ENCODE measurements around the gene MTFR2. TPM values are rescaled to one million over a fixed set of nuclear protein-coding genes. Genes with fewer than 3 reads are reported as not detected.

Gene MTFR2
- polyA plus RNA-seq, 1 experiment, result 5.5 TPM

GRCh38 chr6:136188486-136188885, 61.6 kb downstream of the MTFR2 start:
- CTCF ChIA-PET, result interaction anchor here (1.1 to 2.2 kb wide), 2 partner anchors 19 to 38 kb away, joined by 3 to 4 read pairs; no protein-coding TSS in a partner anchor
- H3K36me3 ChIP-seq (ENCODE audit: control insufficient read depth, insufficient read depth, low read length), result no peaks in the 10 kb centered on the region
- no peak for DNase-seq (ENCODE audit: low read depth)
- no peaks in the 10 kb centered on the region for H3K27me3 ChIP-seq (ENCODE audit: control insufficient read depth, insufficient read depth, low read length)
- POLR2A ChIA-PET, result no interaction called here
- no peak for TF ChIP-seq CTCF (IDR thresholded peaks at IDR 0.05; ENCODE audit: insufficient read depth, low read depth, low read length)
- no peak overlapping the region for H3K4me3 ChIP-seq (ENCODE audit: low read depth, low read length)

- no peaks in the 10 kb centered on the region for H3K27me3 ChIP-seq (ENCODE audit: control insufficient read depth, insufficient read depth, low read length)
- no peaks in the 10 kb centered on the region for H3K36me3 ChIP-seq (ENCODE audit: control insufficient read depth, insufficient read depth, low read length)
- DNase-seq (ENCODE audit: low read depth), result no peak
- TF ChIP-seq CTCF (IDR thresholded peaks at IDR 0.05; ENCODE audit: insufficient read depth, low read depth, low read length), result no peak
- ChIA-PET CTCF (no interaction called here), POLR2A (no interaction called here)
- H3K4me3 ChIP-seq (ENCODE audit: low read depth, low read length), result no peak overlapping the region
Measured at GRCh38 chr6:136186363-136186762, 63.7 kb downstream of the MTFR2 start.

- CTCF ChIA-PET, result no interaction called here
Measured at GRCh38 chr6:136184738-136185137, 65.4 kb downstream of the MTFR2 start.

GRCh38 chr6:136181861-136182260, 68.2 kb downstream of the MTFR2 start:
- ChIA-PET POLR2A (no interaction called here), CTCF (interaction anchor here (0.8 kb wide), 1 partner anchor 26 kb away, joined by 4 read pairs; no protein-coding TSS in a partner anchor)
- H3K36me3 ChIP-seq (ENCODE audit: control insufficient read depth, insufficient read depth, low read length), result no peaks in the 10 kb centered on the region
- no peak for DNase-seq (ENCODE audit: low read depth)
- no peak for TF ChIP-seq CTCF (IDR thresholded peaks at IDR 0.05; ENCODE audit: insufficient read depth, low read depth, low read length)
- H3K4me3 ChIP-seq (ENCODE audit: low read depth, low read length), result no peak overlapping the region
- H3K27me3 ChIP-seq (ENCODE audit: control insufficient read depth, insufficient read depth, low read length), result no peaks in the 10 kb centered on the region

More at GRCh38 chr6:136184738-136185137, 65.4 kb downstream of the MTFR2 start:
- no peak for DNase-seq (ENCODE audit: low read depth)
- H3K27me3 ChIP-seq (ENCODE audit: control insufficient read depth, insufficient read depth, low read length), result no peaks in the 10 kb centered on the region
- POLR2A ChIA-PET, result no interaction called here
- TF ChIP-seq CTCF (IDR thresholded peaks at IDR 0.05; ENCODE audit: insufficient read depth, low read depth, low read length), result no peak
- no peaks in the 10 kb centered on the region for H3K36me3 ChIP-seq (ENCODE audit: control insufficient read depth, insufficient read depth, low read length)
- no peak overlapping the region for H3K4me3 ChIP-seq (ENCODE audit: low read depth, low read length)

GRCh38 chr6:136181512-136181833, 68.6 kb downstream of the MTFR2 start:
- POLR2A ChIA-PET, result no interaction called here
- Histone ChIP-seq H3K27me3 (ENCODE audit: control insufficient read depth, insufficient read depth, low read length) (no peaks in the 10 kb centered on the region), H3K36me3 (ENCODE audit: control insufficient read depth, insufficient read depth, low read length) (no peaks in the 10 kb centered on the region), H3K4me3 (ENCODE audit: low read depth, low read length) (no peak overlapping the region)
- DNase-seq (ENCODE audit: low read depth), result no peak
- TF ChIP-seq CTCF (IDR thresholded peaks at IDR 0.05; ENCODE audit: insufficient read depth, low read depth, low read length), result no peak
- CTCF ChIA-PET, result interaction anchor here (0.8 kb wide), 1 partner anchor 26 kb away, joined by 4 read pairs; no protein-coding TSS in a partner anchor

Other genes with a start within 250 kb of the MTFR2 start
- 39.1 and 79.2 TPM in 2 replicates for gene BCLAF1, start 39.5 kb upstream of the MTFR2 start, polyA plus RNA-seq (2011; rRNA removed)

All from BJ (cell line).